Activated CD8-positive, alpha-beta memory T cell treated with anti-CD3 and anti-CD28 coated beads for 48 hours (primary cell): Measurements from ENCODE around the gene ZNG1B.
"Not testable (repeated sequence)": the region's sequence is repeated elsewhere in the genome, so short reads cannot be mapped to it uniquely, and the experiment has no call there.

Experiments
- DNase-seq, 3 experiments: peaks; one replicate each; pipeline ENCODE4 v3.0.0-alpha.2; 2020; ENCODE audit warnings: low read depth in 2 of 3, low spot score in 2 of 3

ZNG1B gene

GRCh38 chr2:113437508-113438465, at the start of gene ZNG1B:
ZNG1B (plus strand) TSS chr2:113437691; CDS start chr2:113437869, 178 bp downstream.
- DNase-seq: peak; percentile 5 to 49 (median 42)

GRCh38 chr2:113390124-113390849, 47.2 kb upstream of the ZNG1B start:
- peak in 1 of 3 experiments; percentile 26 for DNase-seq

- no peak for DNase-seq
These were observed 46.4 kb upstream of the ZNG1B start for GRCh38 chr2:113391073-113391472.

GRCh38 chr2:113406114-113406513, 31.4 kb upstream of the ZNG1B start:
- DNase-seq: no peak

- no peak for DNase-seq
These were observed 29.9 kb upstream of the ZNG1B start for GRCh38 chr2:113407446-113408099.

- not testable (repeated sequence) for DNase-seq
These were observed 25.7 kb upstream of the ZNG1B start for GRCh38 chr2:113411725-113412352.

- DNase-seq: not testable (repeated sequence)
These were observed 24.7 kb upstream of the ZNG1B start for GRCh38 chr2:113412774-113413173.

GRCh38 chr2:113431773-113432172, 5.7 kb upstream of the ZNG1B start:
- DNase-seq: not testable (repeated sequence)

GRCh38 chr2:113433468-113433867, 4.0 kb upstream of the ZNG1B start:
- not testable (repeated sequence) for DNase-seq

- not testable (repeated sequence) for DNase-seq
These were observed 28.3 kb downstream of the ZNG1B start for GRCh38 chr2:113465770-113466169.

GRCh38 chr2:113476688-113477368, 39.3 kb downstream of the ZNG1B start:
- DNase-seq: not testable (repeated sequence)

- DNase-seq: not testable (repeated sequence)
These were observed 59.0 kb downstream of the ZNG1B start for GRCh38 chr2:113496527-113496926.

- DNase-seq: not testable (repeated sequence)
These were observed 60.9 kb downstream of the ZNG1B start, which contains the start of gene FOXD4L1 for GRCh38 chr2:113498365-113498764. FOXD4L1 (plus strand) TSS chr2:113498665; CDS start chr2:113499257, 592 bp downstream.

GRCh38 chr2:113499019-113499885, 61.8 kb downstream of the ZNG1B start:
- not testable (repeated sequence) for DNase-seq

GRCh38 chr2:113499886-113500722, 62.6 kb downstream of the ZNG1B start:
- not testable (repeated sequence) for DNase-seq

- not testable (repeated sequence) for DNase-seq
These were observed 63.2 kb downstream of the ZNG1B start for GRCh38 chr2:113500723-113501038.

- not testable (repeated sequence) for DNase-seq
These were observed 65.0 kb downstream of the ZNG1B start for GRCh38 chr2:113502216-113503093.
